Mucosa of stomach (tissue), 1 donor: ENCODE results near the gene SPACA9.

Experiments
- H3K27me3 ChIP-seq: one replicate; pipeline ENCODE4 v1.7.0; 2013; ENCODE audit warnings: mild to moderate bottlenecking, low read length; ENCODE audit not compliant: control insufficient read depth, insufficient read depth
- H3K36me3 ChIP-seq: one replicate; pipeline ENCODE4 v1.7.0; 2013; ENCODE audit warnings: low read length; ENCODE audit not compliant: control insufficient read depth, insufficient read depth
- H3K4me1 ChIP-seq: one replicate; pipeline ENCODE4 v1.7.0; 2013; ENCODE audit warnings: mild to moderate bottlenecking, low read length; ENCODE audit not compliant: control insufficient read depth, insufficient read depth
- H3K4me3 ChIP-seq: one replicate; pipeline ENCODE4 v1.7.0; 2013; ENCODE audit warnings: low read length
- H3K9ac ChIP-seq: one replicate; pipeline ENCODE4 v1.7.0; 2013; ENCODE audit warnings: mild to moderate bottlenecking, low read length, moderate library complexity
- H3K9me3 ChIP-seq: one replicate; pipeline ENCODE4 v1.7.0; 2013; ENCODE audit warnings: mild to moderate bottlenecking, low read length, moderate library complexity; ENCODE audit not compliant: control insufficient read depth
- donor health status: Pancreatic carcinoma.

SPACA9 gene

GRCh38 chr9:132901858-132902831 lies 23.4 kb downstream of the SPACA9 start:
- H3K4me1 ChIP-seq, result no peaks in the 10 kb centered on the region
- no peaks in the 10 kb centered on the region for H3K27me3 ChIP-seq
- no peaks in the 10 kb centered on the region for H3K9me3 ChIP-seq
- peaks cover 6% of the 10 kb centered on the region for H3K36me3 ChIP-seq
- no peak overlapping the region for H3K4me3 ChIP-seq
- no peak overlapping the region for H3K9ac ChIP-seq

GRCh38 chr9:132903574-132904492 lies 25.1 kb downstream of the SPACA9 start:
- no peaks in the 10 kb centered on the region for H3K27me3 ChIP-seq
- no peak overlapping the region for H3K9ac ChIP-seq
- no peaks in the 10 kb centered on the region for H3K9me3 ChIP-seq
- H3K4me1 ChIP-seq, result no peaks in the 10 kb centered on the region
- no peak overlapping the region for H3K4me3 ChIP-seq
- H3K36me3 ChIP-seq, result peaks cover 5% of the 10 kb centered on the region

GRCh38 chr9:132905726-132906125 lies 27.0 kb downstream of the SPACA9 start:
- no peak overlapping the region for H3K4me3 ChIP-seq
- peaks cover 9% of the 10 kb centered on the region for H3K36me3 ChIP-seq
- H3K9me3 ChIP-seq, result no peaks in the 10 kb centered on the region
- no peaks in the 10 kb centered on the region for H3K4me1 ChIP-seq
- H3K27me3 ChIP-seq, result no peaks in the 10 kb centered on the region
- H3K9ac ChIP-seq, result no peak overlapping the region

- H3K4me1 ChIP-seq, result no peaks in the 10 kb centered on the region
- H3K4me3 ChIP-seq, result no peak overlapping the region
- H3K27me3 ChIP-seq, result no peaks in the 10 kb centered on the region
- H3K9ac ChIP-seq, result no peak overlapping the region
- H3K36me3 ChIP-seq, result peaks cover 12% of the 10 kb centered on the region
- no peaks in the 10 kb centered on the region for H3K9me3 ChIP-seq
Measured at GRCh38 chr9:132908635-132909034, 29.9 kb downstream of the SPACA9 start.

- Histone ChIP-seq H3K27me3 (no peaks in the 10 kb centered on the region), H3K36me3 (peaks cover 12% of the 10 kb centered on the region), H3K4me3 (no peak overlapping the region), H3K4me1 (no peaks in the 10 kb centered on the region), H3K9me3 (no peaks in the 10 kb centered on the region), H3K9ac (no peak overlapping the region)
Measured at GRCh38 chr9:132909311-132909710, 30.6 kb downstream of the SPACA9 start.

DNA sequence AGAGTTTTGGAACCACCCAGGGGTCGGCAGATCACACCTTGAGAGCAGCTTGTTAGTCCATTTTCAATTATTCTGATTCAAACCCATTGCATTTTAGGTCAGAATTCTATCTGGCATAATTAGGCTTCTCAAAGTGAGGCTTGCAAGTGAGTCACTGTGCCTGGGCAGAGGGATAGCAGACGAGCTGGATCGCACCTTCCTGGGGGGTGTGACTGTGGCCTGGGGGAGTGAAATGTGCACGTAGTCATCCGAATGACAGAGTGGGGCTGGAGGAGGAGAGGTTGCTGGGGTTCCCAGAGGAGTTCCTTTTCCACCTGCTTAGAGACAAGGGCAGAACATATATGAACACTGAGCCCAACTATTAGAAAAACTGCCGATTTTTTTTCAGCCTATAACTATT lies 31.7 kb downstream of the SPACA9 start:
- peaks cover 12% of the 10 kb centered on the region for H3K36me3 ChIP-seq

DNA sequence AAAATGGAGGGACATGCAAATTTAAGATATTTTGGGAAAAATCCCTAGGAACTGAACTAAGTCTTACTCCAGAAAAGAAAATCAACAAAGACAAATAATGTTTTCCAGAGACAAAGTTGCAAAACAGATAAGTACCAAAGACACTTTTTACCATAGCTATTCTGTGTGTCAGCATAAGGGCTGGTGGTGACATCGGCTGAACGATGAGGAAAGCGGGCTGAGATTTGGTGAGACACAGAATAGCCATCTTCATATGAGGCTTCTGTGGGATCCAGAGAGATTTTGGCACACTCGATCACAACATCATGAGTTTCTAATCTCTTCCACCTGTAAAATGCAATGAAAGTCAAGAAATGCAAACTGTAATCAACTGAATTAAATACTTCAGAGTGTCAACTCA lies 33.4 kb downstream of the SPACA9 start:
- no peaks in the 10 kb centered on the region for H3K4me1 ChIP-seq
- no peak overlapping the region for H3K9ac ChIP-seq
- no peaks in the 10 kb centered on the region for H3K9me3 ChIP-seq
- H3K27me3 ChIP-seq, result no peaks in the 10 kb centered on the region
- H3K36me3 ChIP-seq, result peaks cover 7% of the 10 kb centered on the region
- no peak overlapping the region for H3K4me3 ChIP-seq

More for the DNA sequence above, 31.7 kb downstream of the SPACA9 start:
- no peaks in the 10 kb centered on the region for H3K4me1 ChIP-seq
- no peak overlapping the region for H3K4me3 ChIP-seq
- H3K9me3 ChIP-seq, result no peaks in the 10 kb centered on the region
- no peaks in the 10 kb centered on the region for H3K27me3 ChIP-seq
- no peak overlapping the region for H3K9ac ChIP-seq

- Histone ChIP-seq H3K4me1 (no peaks in the 10 kb centered on the region), H3K27me3 (no peaks in the 10 kb centered on the region), H3K36me3 (peaks cover 7% of the 10 kb centered on the region), H3K9me3 (no peaks in the 10 kb centered on the region), H3K4me3 (no peak overlapping the region), H3K9ac (no peak overlapping the region)
Measured at GRCh38 chr9:132914924-132915323, 36.2 kb downstream of the SPACA9 start.

DNA sequence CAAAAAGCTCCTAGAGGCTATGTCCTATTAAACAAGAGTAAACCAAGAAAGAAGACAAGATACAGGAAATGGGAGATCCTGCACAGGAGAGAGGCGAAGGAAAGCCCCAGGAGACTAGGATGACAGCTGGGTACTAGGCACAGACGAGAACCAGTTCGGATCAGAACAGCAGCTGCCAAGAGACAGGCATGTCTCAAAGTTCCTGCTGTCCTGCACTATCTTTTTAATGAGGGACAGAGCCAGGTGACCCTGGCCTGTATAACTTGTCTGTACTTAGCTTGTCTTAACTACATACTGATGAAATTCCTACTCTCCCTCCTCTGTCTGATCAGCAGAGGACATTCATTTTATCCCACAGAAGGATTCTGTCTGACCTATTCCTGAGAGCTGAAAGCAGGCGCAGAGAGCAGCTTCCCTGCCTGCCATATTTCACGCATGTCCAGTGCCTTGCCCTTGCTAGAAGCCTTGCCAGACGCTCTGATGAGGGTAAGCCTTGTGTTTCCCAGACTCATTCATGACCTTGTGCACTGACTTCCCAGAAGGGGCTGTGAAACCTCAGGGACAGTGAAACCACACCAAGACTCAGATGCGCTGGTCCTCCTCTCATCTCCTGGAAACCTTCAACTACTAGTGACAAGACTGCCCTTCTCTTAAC lies 41.0 kb downstream of the SPACA9 start:
- H3K9me3 ChIP-seq, result no peaks in the 10 kb centered on the region
- no peak overlapping the region for H3K9ac ChIP-seq
- no peak overlapping the region for H3K4me3 ChIP-seq
- H3K27me3 ChIP-seq, result no peaks in the 10 kb centered on the region
- H3K4me1 ChIP-seq, result no peaks in the 10 kb centered on the region
- H3K36me3 ChIP-seq, result no peaks in the 10 kb centered on the region

GRCh38 chr9:132923346-132923902 lies 44.7 kb downstream of the SPACA9 start:
- H3K36me3 ChIP-seq, result no peaks in the 10 kb centered on the region
- H3K4me3 ChIP-seq, result no peak overlapping the region
- H3K27me3 ChIP-seq, result no peaks in the 10 kb centered on the region
- no peak overlapping the region for H3K9ac ChIP-seq
- H3K4me1 ChIP-seq, result no peaks in the 10 kb centered on the region
- H3K9me3 ChIP-seq, result no peaks in the 10 kb centered on the region

DNA sequence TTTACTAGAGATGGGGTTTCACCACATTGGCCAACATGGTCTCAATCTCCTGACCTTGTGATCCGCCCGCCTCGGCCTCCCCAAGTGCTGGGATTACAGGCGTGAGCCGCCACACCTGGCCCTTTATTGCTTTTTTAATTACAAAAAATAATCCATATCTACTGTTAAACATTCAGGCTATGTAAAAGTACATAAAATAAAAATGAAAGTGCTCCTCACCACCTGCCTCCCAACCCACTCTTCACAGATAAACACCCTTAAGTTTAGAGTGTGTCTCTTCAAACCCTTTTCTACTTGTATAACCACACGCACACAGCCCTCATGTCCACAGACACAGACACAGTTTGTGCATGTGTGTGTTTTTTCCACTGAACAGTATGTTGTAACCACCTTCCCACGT lies 49.0 kb downstream of the SPACA9 start:
- Histone ChIP-seq H3K27me3 (no peaks in the 10 kb centered on the region), H3K4me3 (no peak overlapping the region), H3K36me3 (no peaks in the 10 kb centered on the region), H3K9me3 (no peaks in the 10 kb centered on the region), H3K4me1 (no peaks in the 10 kb centered on the region), H3K9ac (no peak overlapping the region)
